Sigmoid colon (tissue), 7 donors: ENCODE measurements around the gene FARSB. TPM values are rescaled to one million over a fixed set of nuclear protein-coding genes. Genes with fewer than 3 reads are reported as not detected.

Experiments used
- DNase-seq: peaks from one replicate; pipeline ENCODE4 v3.0.0-alpha.2; 2019
- H3K27ac ChIP-seq, 4 donors: fragments of 200-600 bp; sonication (generic); one replicate each; pipeline ENCODE4 v1.5.1; 2016 to 2019; ENCODE audit warnings: mild to moderate bottlenecking in 1 of 4
- H3K27me3 ChIP-seq, 3 donors: fragments of 200-600 bp; sonication (generic); one replicate each; pipeline ENCODE4 v1.5.1; 2019; ENCODE audit warnings: mild to moderate bottlenecking in 1 of 3
- H3K36me3 ChIP-seq, 4 donors: fragments of 200-600 bp; sonication (generic); one replicate each; pipeline ENCODE4 v1.5.1; 2016 to 2019
- H3K4me1 ChIP-seq, 4 donors: fragments of 200-600 bp; sonication (generic); one replicate each; pipeline ENCODE4 v1.5.1; 2017 to 2019
- H3K4me3 ChIP-seq, 4 donors: fragments of 200-600 bp; sonication (generic); one replicate each; pipeline ENCODE4 v1.5.1; 2017 to 2019; ENCODE audit warnings: mild to moderate bottlenecking in 2 of 4, moderate library complexity in 1 of 4
- H3K9me3 ChIP-seq, 4 donors: fragments of 200-600 bp in 3 of 4; sonication (generic) in 3 of 4; one replicate each; pipeline versions ENCODE4 v1.5.1 to v1.6.1; 2013 to 2019
- CTCF ChIP-seq, 4 experiments: fragments of 450-650 bp in 3 of 4; fragments of 200-600 bp in 1 of 4; IDR thresholded peaks; one replicate each; pipeline ENCODE4 v1.5.1; 2016 to 2019; ENCODE audit warnings: antibody characterized with exemption in 4 of 4, mild to moderate bottlenecking in 3 of 4, moderate library complexity in 2 of 4
- EP300 ChIP-seq, 4 donors: sonication (generic); formaldehyde crosslinking; IDR thresholded peaks; one replicate each; pipeline ENCODE4 v1.6.1; 2017; ENCODE audit warnings: antibody characterized with exemption in 4 of 4
- POLR2A ChIP-seq, 2 donors: fragments of 450-650 bp; IDR thresholded peaks; one replicate each; pipeline ENCODE4 v1.6.1; 2016; ENCODE audit warnings: antibody characterized with exemption in 2 of 2, mild to moderate bottlenecking in 2 of 2, moderate library complexity in 2 of 2
- POLR2AphosphoS5 ChIP-seq, 4 donors: sonication (generic); formaldehyde crosslinking; IDR thresholded peaks; one replicate each; pipeline ENCODE4 v1.6.1; 2017; ENCODE audit warnings: antibody characterized with exemption in 4 of 4
- WGBS, 2 donors: extraction: QIAGEN DNeasy Blood & Tissue Kit; methylation state at CpG; one replicate each; pipeline ENCODE4 v1.1.7; 2013; 5-methylcytosine and 5-hydroxymethylcytosine counted together
- intact Hi-C: fragments of 100-400 bp; cut with DNase I; formaldehyde crosslinking; loops from one replicate; pipeline ENCODE4 v1.15.1; 2023
- polyA plus RNA-seq, 3 donors: library from polyadenylated mRNA; stranded (reverse); fragments of 200-250 nt; gene quantifications; one replicate each; pipeline ENCODE4 v1.2.3, GENCODE V29; 2013
- total RNA-seq, 4 donors: library from RNA; depleted of rRNA; stranded (reverse); fragments of >200 nt; gene quantifications; one replicate each; pipeline ENCODE4 v1.1.0, GENCODE V29; 2016
- donor health status: healthy with polysubstance abuse.
- donor health status: Bipolar disorder and iron deficiency.
- donor health status: healthy.

FARSB gene
- total and polyA plus RNA-seq, 7 donors, result 8.3 to 23.0 (median 15.2) TPM

GRCh38 chr2:222603501-222603900, 52.4 kb downstream of the FARSB start:
- H3K9me3 ChIP-seq, result no peaks in the 10 kb centered on the region
- 85 to 92% methylated on average over 2 of the region's 2 CpGs for WGBS, 2 donors
- H3K27me3 ChIP-seq, result no peaks in the 10 kb centered on the region
- no peak overlapping the region for H3K4me3 ChIP-seq
- H3K4me1 ChIP-seq, result peaks cover 0 to 25% (median 7%) of the 10 kb centered on the region in 4 donors
- peaks cover 0 to 18% (median 0%) of the 10 kb centered on the region in 4 donors for H3K36me3 ChIP-seq
- no peak overlapping the region for H3K27ac ChIP-seq
- intact Hi-C loops, result no loop called here
- no peak for TF ChIP-seq CTCF (IDR thresholded peaks at IDR 0.05)
- TF ChIP-seq EP300 (IDR thresholded peaks at IDR 0.05), result no peak
- no peak for TF ChIP-seq POLR2A (IDR thresholded peaks at IDR 0.05)
- TF ChIP-seq POLR2AphosphoS5 (IDR thresholded peaks at IDR 0.05), result no peak
- DNase-seq, result no peak

- H3K4me1 ChIP-seq, result peaks cover 0 to 41% (median 13%) of the 10 kb centered on the region in 4 donors
- intact Hi-C loops, result no loop called here
- H3K36me3 ChIP-seq, result peaks cover 0 to 30% (median 0%) of the 10 kb centered on the region in 4 donors
- WGBS, 2 donors, result 16 to 66% methylated on average over 4 of the region's 4 CpGs
- no peak for TF ChIP-seq CTCF (IDR thresholded peaks at IDR 0.05)
- TF ChIP-seq EP300 (IDR thresholded peaks at IDR 0.05), result no peak
- TF ChIP-seq POLR2A (IDR thresholded peaks at IDR 0.05), result no peak
- TF ChIP-seq POLR2AphosphoS5 (IDR thresholded peaks at IDR 0.05), result no peak
- no peak overlapping the region for H3K4me3 ChIP-seq
- H3K9me3 ChIP-seq, result no peaks in the 10 kb centered on the region
- DNase-seq, result no peak
- H3K27ac ChIP-seq, result peak overlapping the region in 3 of 4 donors; percentile 4 to 69 (median 28)
- H3K27me3 ChIP-seq, result no peaks in the 10 kb centered on the region
Observed at GRCh38 chr2:222598611-222599010, 57.3 kb downstream of the FARSB start.

- TF ChIP-seq CTCF (IDR thresholded peaks at IDR 0.05), result no peak
- TF ChIP-seq EP300 (IDR thresholded peaks at IDR 0.05), result no peak
- TF ChIP-seq POLR2A (IDR thresholded peaks at IDR 0.05), result no peak
- TF ChIP-seq POLR2AphosphoS5 (IDR thresholded peaks at IDR 0.05), result no peak
- H3K9me3 ChIP-seq, result no peaks in the 10 kb centered on the region
- WGBS, 2 donors, result 78 to 91% methylated on average over 2 of the region's 2 CpGs
- H3K27ac ChIP-seq, result peak overlapping the region in 1 of 4 donors; percentile 53
- H3K4me1 ChIP-seq, result peaks cover 0 to 41% (median 13%) of the 10 kb centered on the region in 4 donors
- no peak overlapping the region for H3K4me3 ChIP-seq
- H3K36me3 ChIP-seq, result peaks cover 0 to 36% (median 0%) of the 10 kb centered on the region in 4 donors
- no peak for DNase-seq
- intact Hi-C loops, result no loop called here
- no peaks in the 10 kb centered on the region for H3K27me3 ChIP-seq
Observed at GRCh38 chr2:222595581-222595980, 60.3 kb downstream of the FARSB start.

- Histone ChIP-seq H3K4me3 (no peak overlapping the region), H3K4me1 (peaks cover 0 to 39% (median 13%) of the 10 kb centered on the region in 4 donors), H3K27me3 (no peaks in the 10 kb centered on the region), H3K27ac (peak overlapping the region in 3 of 4 donors; percentile 19 to 53 (median 38)), H3K36me3 (peaks cover 0 to 39% (median 0%) of the 10 kb centered on the region in 4 donors), H3K9me3 (no peaks in the 10 kb centered on the region)
- no peak for DNase-seq
- WGBS, 2 donors, result 21 to 77% methylated on average over 1 of the region's 1 CpG
- intact Hi-C loops, result no loop called here
- no peak for TF ChIP-seq EP300 (IDR thresholded peaks at IDR 0.05)
- peak in 2 of 4 donors; percentile 9 to 26 for TF ChIP-seq POLR2AphosphoS5 (IDR thresholded peaks at IDR 0.05)
Observed at GRCh38 chr2:222594679-222595078, 61.2 kb downstream of the FARSB start.

- H3K27me3 ChIP-seq, result no peaks in the 10 kb centered on the region
- peaks cover 0 to 17% (median 3%) of the 10 kb centered on the region in 4 donors for H3K4me1 ChIP-seq
- WGBS, 2 donors, result 83 to 85% methylated on average over 2 of the region's 2 CpGs
- no peak for DNase-seq
- no peak for TF ChIP-seq POLR2AphosphoS5 (IDR thresholded peaks at IDR 0.05)
- TF ChIP-seq POLR2A (IDR thresholded peaks at IDR 0.05), result no peak
- no peak for TF ChIP-seq CTCF (IDR thresholded peaks at IDR 0.05)
- no peak for TF ChIP-seq EP300 (IDR thresholded peaks at IDR 0.05)
- H3K36me3 ChIP-seq, result peaks cover 0 to 32% (median 0%) of the 10 kb centered on the region in 4 donors
- H3K9me3 ChIP-seq, result no peaks in the 10 kb centered on the region
- no peak overlapping the region for H3K27ac ChIP-seq
- no peak overlapping the region for H3K4me3 ChIP-seq
- intact Hi-C loops, result no loop called here
Observed at GRCh38 chr2:222592176-222592575, 63.7 kb downstream of the FARSB start.
